Activated CD4-positive, alpha-beta T cell treated with anti-CD3 and anti-CD28 coated beads, Interleukin-2, amount 10 ng/mL, durations not matched to agents 7 days and 5 days (primary cell): ENCODE data around the gene ADH1B. TPM values are rescaled to one million over a fixed set of nuclear protein-coding genes. Genes with fewer than 3 reads are reported as not detected.
"Not testable (repeated sequence)": the region's sequence is repeated elsewhere in the genome, so short reads cannot be mapped to it uniquely, and the experiment has no call there.

Experiments
- CTCF ChIA-PET: fragments of 350-600 bp; sonication (Branson Sonifier 250); formaldehyde crosslinking; loops from one replicate; lab custom pipeline; 2021; ENCODE audit warnings: antibody characterized with exemption; lab: Charles Lee
- POLR2A ChIA-PET: fragments of 350-600 bp; sonication (Branson Sonifier 250); formaldehyde crosslinking; loops from one replicate; lab custom pipeline; 2021; ENCODE audit warnings: antibody characterized with exemption; lab: Charles Lee
- DNase-seq: peaks from one replicate; pipeline ENCODE4 v3.0.0-alpha.2; 2020
- H3K27ac Mint-ChIP-seq: one replicate; pipeline ENCODE4 v1.8.0; 2021; ENCODE audit warnings: mild to moderate bottlenecking, moderate library complexity, mixed read lengths
- H3K27me3 Mint-ChIP-seq: one replicate; pipeline ENCODE4 v1.8.0; 2021; ENCODE audit warnings: mixed read lengths
- H3K36me3 Mint-ChIP-seq: one replicate; pipeline ENCODE4 v1.8.0; 2021; ENCODE audit warnings: low read depth, mixed read lengths
- H3K4me1 Mint-ChIP-seq: one replicate; pipeline ENCODE4 v1.8.0; 2021; ENCODE audit warnings: mixed read lengths
- H3K4me3 Mint-ChIP-seq: one replicate; pipeline ENCODE4 v1.8.0; 2021; ENCODE audit warnings: mild to moderate bottlenecking, moderate library complexity, mixed read lengths
- H3K9me3 Mint-ChIP-seq: one replicate; pipeline ENCODE4 v1.8.0; 2021; ENCODE audit warnings: mixed read lengths
- total RNA-seq, 2 experiments: library from RNA; stranded (reverse); gene quantifications; one replicate each; pipeline ENCODE4 v1.2.3, GENCODE V29; 2021

The ADH1B gene
- total RNA-seq, 2 experiments from 2014 or later: not detected

DNA sequence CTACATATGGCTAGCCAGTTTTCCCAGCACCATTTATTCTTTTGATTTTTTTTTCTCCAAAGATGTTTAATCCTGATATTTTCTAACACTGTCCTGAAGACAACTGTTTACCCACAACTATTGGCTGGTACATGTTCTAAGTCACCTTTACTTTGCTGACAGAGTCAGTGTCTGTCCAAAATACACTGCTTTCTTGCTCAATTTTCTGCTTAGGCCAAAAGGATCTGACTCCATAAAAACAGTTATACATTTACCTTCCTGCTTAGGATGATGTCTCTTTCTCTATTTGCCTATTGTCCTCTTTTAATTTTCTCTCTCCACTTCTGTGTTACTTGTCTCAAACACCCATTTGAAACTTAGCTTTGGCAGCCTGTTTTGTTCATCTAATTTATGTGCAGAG is 28.1 kb upstream of the ADH1B start:
- Mint-ChIP-seq H3K36me3 (no peaks in the 10 kb centered on the region), H3K9me3 (peaks cover 3% of the 10 kb centered on the region), H3K4me1 (no peaks in the 10 kb centered on the region), H3K4me3 (no peak overlapping the region), H3K27ac (no peak overlapping the region), H3K27me3 (peaks cover 4% of the 10 kb centered on the region)
- DNase-seq: no peak
- ChIA-PET CTCF (no interaction called here), POLR2A (no interaction called here)

DNA sequence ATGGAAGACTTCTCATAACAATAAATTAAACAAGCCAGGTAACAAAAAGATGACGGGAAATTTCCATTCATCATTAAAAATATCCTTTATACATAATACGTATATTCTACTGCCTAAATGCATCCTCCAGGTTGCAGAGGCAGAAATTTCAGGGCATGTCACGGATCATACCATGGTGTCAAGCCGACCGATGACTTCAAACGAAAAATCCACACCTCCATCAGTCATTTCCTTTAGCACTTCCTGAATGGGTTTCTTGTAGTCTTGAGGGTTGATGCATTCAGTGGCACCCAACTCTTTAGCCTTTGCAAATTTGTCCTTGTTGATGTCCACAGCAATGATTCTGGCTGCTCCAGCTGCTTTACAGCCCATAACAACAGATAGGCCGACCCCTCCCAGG is 21.4 kb upstream of the ADH1B start:
- CTCF ChIA-PET, H3K36me3 Mint-ChIP-seq: not testable (repeated sequence)

DNA sequence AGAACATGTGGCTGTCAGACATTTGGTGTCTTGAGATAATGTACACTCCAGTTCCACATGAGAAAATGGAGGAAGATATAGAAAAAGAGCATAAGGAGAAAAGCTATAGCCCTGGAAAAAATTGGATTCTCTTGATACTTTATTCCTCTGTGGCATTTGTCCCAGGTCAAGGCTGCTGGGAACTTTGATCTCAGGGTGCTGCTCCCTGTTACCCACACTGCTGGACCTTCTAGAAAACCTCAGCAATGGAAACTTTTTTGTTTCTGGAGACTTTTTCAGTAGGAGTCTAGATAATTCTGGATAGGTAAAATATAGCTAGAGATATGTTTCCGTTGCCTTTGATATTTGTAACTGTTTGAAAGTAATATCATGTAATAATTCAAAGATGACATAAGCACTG is 20.2 kb upstream of the ADH1B start:
- H3K4me1 Mint-ChIP-seq: no peaks in the 10 kb centered on the region
- no peak overlapping the region for H3K27ac Mint-ChIP-seq
- ChIA-PET POLR2A (no interaction called here), CTCF (no interaction called here)
- H3K27me3 Mint-ChIP-seq: peaks cover 11% of the 10 kb centered on the region
- no peaks in the 10 kb centered on the region for H3K36me3 Mint-ChIP-seq
- DNase-seq: no peak
- no peak overlapping the region for H3K4me3 Mint-ChIP-seq
- H3K9me3 Mint-ChIP-seq: no peaks in the 10 kb centered on the region

More for the DNA sequence above, 21.4 kb upstream of the ADH1B start:
- H3K9me3 Mint-ChIP-seq, DNase-seq, H3K4me1 Mint-ChIP-seq, POLR2A ChIA-PET, H3K27me3 Mint-ChIP-seq, H3K27ac Mint-ChIP-seq, H3K4me3 Mint-ChIP-seq: not testable (repeated sequence)

DNA sequence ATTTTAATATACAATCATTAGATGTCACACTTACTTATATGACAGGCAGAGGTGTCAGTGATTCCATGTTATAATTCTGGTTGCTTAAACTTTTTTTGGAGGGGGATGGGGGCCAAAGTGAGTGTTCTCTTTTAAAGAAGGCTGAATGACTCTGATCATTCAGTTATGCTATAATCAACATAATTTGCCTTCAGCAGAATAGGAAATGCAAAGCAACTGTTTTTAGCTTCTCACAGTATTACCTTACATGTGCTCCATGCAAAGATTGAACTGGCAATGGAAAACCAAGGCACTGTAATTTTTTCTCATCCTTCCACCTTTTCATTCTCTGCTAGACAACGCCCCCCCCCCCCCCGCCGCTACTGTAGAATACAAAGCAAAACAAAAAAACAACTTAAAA is 18.0 kb upstream of the ADH1B start:
- no peak overlapping the region for H3K4me3 Mint-ChIP-seq
- ChIA-PET POLR2A (no interaction called here), CTCF (no interaction called here)
- no peaks in the 10 kb centered on the region for H3K36me3 Mint-ChIP-seq
- DNase-seq: no peak
- H3K27me3 Mint-ChIP-seq: peaks cover 10% of the 10 kb centered on the region
- H3K9me3 Mint-ChIP-seq: no peaks in the 10 kb centered on the region
- H3K27ac Mint-ChIP-seq: no peak overlapping the region
- no peaks in the 10 kb centered on the region for H3K4me1 Mint-ChIP-seq

DNA sequence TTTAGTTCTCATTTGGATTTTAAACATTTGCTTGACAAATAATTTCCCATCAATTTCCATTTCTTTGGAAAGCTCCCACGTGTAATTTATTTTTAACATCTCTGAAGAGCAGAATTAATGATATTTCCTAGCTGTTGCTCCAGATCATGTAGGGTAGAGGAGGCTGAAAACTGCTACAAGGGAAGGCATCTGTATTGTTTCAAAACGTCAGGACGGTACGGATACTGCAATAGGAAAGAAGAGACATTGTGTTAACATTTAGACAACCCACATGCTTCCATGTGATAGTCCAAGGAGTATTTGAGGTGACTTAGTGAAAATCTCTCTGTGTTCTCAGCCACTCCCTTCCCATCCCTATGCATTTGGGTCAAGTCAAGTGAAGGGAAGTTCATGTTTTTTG is 15.4 kb upstream of the ADH1B start:
- H3K36me3 Mint-ChIP-seq: no peaks in the 10 kb centered on the region
- no peaks in the 10 kb centered on the region for H3K4me1 Mint-ChIP-seq

DNA sequence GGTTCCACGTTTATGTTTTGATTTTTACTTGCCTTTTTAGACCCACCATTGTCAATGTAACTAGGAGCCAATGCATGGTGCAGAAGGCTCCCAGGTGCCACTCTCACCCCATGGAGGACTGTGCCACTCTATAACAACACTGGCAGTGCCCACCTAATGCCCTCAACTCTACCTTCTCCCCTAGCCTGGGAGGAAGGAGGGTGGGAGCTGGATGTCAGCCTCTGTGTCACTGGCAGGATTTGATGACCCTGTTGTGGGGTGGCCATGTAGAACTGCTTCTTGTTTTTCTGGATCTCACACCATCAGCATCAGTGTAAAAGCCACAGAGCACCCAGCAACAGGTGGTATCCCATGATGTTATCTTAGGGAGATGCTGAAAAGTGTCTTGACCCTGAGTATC is 13.7 kb upstream of the ADH1B start:
- Mint-ChIP-seq H3K4me3 (no peak overlapping the region), H3K36me3 (no peaks in the 10 kb centered on the region), H3K27me3 (peaks cover 6% of the 10 kb centered on the region), H3K4me1 (no peaks in the 10 kb centered on the region), H3K9me3 (no peaks in the 10 kb centered on the region), H3K27ac (no peak overlapping the region)
- ChIA-PET CTCF (no interaction called here), POLR2A (no interaction called here)
- no peak for DNase-seq

More for the DNA sequence above, 15.4 kb upstream of the ADH1B start:
- no peak overlapping the region for H3K4me3 Mint-ChIP-seq
- DNase-seq: no peak
- POLR2A ChIA-PET: no interaction called here
- H3K9me3 Mint-ChIP-seq: no peaks in the 10 kb centered on the region
- CTCF ChIA-PET: no interaction called here
- no peak overlapping the region for H3K27ac Mint-ChIP-seq
- peaks cover 8% of the 10 kb centered on the region for H3K27me3 Mint-ChIP-seq

DNA sequence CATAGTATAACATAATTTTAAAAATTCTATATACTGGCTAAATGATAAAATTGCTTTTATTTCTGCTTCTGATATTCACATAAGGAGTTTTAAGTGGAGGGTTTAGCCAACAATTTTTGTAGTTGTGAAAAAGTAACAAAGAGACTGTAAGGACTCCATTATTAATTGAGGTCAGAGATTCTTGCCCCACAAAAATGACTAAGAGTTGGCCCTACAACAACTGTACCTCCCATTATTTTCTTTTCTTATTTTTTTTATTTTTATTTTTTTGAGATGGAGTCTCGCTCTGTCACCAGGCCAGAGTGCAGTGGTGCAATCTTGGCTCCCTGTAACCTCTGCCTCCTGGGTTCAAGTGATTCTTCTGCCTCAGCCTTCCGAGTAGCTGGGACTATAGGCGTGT is 9.4 kb upstream of the ADH1B start:
- H3K27me3 Mint-ChIP-seq: no peaks in the 10 kb centered on the region
- DNase-seq: no peak
- no peak overlapping the region for H3K27ac Mint-ChIP-seq
- ChIA-PET CTCF (no interaction called here), POLR2A (no interaction called here)
- no peaks in the 10 kb centered on the region for H3K4me1 Mint-ChIP-seq
- no peaks in the 10 kb centered on the region for H3K9me3 Mint-ChIP-seq
- H3K36me3 Mint-ChIP-seq: no peaks in the 10 kb centered on the region
- no peak overlapping the region for H3K4me3 Mint-ChIP-seq

DNA sequence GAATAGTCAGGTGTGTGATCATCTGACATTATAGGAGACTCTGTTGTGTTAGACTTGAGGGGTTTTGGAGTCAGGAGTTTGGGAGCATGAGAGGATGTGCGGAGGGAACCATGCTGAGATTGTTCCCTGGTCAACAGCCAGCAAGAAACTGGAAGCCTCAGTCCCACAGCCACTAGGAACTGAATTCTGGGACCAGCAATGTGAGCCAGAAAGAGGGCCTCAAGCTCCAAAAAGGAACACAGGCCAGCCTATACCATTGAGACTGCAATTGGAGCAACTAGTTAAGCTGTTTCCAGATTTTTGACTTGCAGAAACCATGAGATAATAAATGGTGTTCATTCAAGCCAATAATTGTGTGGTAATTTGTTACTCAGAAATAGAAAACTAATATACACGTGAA is 8.7 kb upstream of the ADH1B start:
- POLR2A ChIA-PET: no interaction called here
- Mint-ChIP-seq H3K27me3 (no peaks in the 10 kb centered on the region), H3K27ac (no peak overlapping the region), H3K4me1 (no peaks in the 10 kb centered on the region), H3K36me3 (no peaks in the 10 kb centered on the region), H3K9me3 (no peaks in the 10 kb centered on the region), H3K4me3 (no peak overlapping the region)
- no peak for DNase-seq
- CTCF ChIA-PET: no interaction called here

DNA sequence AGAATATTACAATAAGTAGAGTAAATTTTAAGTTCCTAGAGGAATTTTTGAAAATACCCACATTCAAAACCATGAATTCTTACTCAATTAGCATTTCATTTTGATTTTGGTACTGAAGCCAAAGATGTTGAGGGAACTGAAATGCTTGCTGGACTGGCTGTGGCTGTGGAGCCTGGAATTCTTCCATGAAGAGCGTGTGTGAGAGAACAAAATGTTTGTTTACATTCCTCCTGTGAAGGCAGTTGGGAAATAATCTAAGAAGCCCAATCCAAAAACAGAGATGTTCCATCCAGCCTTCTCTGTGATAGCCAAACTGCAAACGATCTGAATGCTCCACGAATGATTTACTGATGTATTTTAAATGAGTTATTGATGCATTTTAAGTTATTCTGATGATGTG is 3.8 kb upstream of the ADH1B start:
- H3K27me3 Mint-ChIP-seq: peaks cover 7% of the 10 kb centered on the region
- no peaks in the 10 kb centered on the region for H3K36me3 Mint-ChIP-seq
- H3K27ac Mint-ChIP-seq: no peak overlapping the region
- H3K4me3 Mint-ChIP-seq: no peak overlapping the region
- no peak for DNase-seq
- H3K9me3 Mint-ChIP-seq: no peaks in the 10 kb centered on the region
- H3K4me1 Mint-ChIP-seq: no peaks in the 10 kb centered on the region
- ChIA-PET POLR2A (no interaction called here), CTCF (no interaction called here)

DNA sequence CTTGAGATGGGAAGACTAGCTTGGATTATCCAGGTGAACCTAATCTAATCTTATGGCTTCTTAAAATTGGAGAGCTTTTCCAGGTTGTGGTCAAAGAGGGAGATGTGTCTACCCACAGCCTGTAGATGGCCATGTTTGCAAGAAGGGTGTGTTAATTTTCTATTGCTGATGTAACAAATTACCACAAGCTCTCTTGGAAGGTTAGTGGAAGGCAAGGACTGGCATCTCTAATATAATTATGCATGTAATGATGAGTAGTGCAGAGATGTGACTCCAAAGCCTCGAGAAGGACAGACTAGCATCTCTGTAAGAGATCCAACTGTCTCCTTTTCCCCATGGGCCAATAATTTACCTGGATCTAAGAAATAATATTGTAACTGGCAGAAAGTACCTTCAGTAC is 3.2 kb upstream of the ADH1B start:
- POLR2A ChIA-PET: no interaction called here
- Mint-ChIP-seq H3K27me3 (peaks cover 7% of the 10 kb centered on the region), H3K4me3 (no peak overlapping the region), H3K27ac (no peak overlapping the region), H3K4me1 (no peaks in the 10 kb centered on the region), H3K36me3 (no peaks in the 10 kb centered on the region), H3K9me3 (no peaks in the 10 kb centered on the region)
- DNase-seq: no peak
- CTCF ChIA-PET: no interaction called here

DNA sequence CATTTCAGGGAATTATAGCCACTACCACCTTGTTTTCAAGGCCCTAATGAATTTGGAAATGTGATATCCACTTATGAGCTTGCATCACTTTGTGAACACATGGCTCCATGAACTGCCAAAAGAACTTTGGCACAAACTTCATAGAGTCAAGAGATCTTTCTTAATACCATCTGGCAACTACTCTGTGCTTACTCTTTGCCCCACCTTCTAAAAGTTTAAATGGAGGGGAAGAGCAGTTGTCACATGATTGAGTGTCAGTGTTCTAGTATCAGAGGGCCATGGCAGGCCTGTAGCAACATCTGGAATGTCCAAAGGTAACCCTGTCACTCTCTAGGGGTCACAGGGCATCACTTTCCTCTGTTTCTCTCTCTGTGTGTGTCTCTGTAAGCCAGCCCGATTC is 2.6 kb upstream of the ADH1B start:
- CTCF ChIA-PET: no interaction called here
- no peak for DNase-seq
- no peaks in the 10 kb centered on the region for H3K36me3 Mint-ChIP-seq
- H3K4me3 Mint-ChIP-seq: no peak overlapping the region
- H3K9me3 Mint-ChIP-seq: no peaks in the 10 kb centered on the region
- H3K27ac Mint-ChIP-seq: no peak overlapping the region
- POLR2A ChIA-PET: no interaction called here
- peaks cover 7% of the 10 kb centered on the region for H3K27me3 Mint-ChIP-seq
- no peaks in the 10 kb centered on the region for H3K4me1 Mint-ChIP-seq

DNA sequence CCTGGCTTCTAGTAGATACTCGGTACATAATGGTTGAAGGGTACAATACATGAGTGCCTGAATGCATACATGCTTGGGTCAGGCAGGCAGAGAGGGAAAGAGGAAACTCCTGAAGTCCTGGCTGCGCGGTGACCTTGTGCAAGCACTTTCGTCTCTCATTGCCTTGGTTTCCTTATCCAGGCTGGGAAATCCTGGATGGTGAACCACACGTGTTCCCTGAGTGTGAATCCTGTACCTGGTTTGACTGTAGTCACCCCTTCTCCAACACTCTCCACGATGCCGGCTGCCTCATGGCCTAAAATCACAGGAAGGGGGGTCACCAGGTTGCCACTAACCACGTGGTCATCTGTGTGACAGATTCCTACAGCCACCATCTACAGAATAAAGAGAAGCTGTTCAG is 3.4 kb downstream of the ADH1B start:
- H3K27ac Mint-ChIP-seq, POLR2A ChIA-PET, H3K4me3 Mint-ChIP-seq: not testable (repeated sequence)

DNA sequence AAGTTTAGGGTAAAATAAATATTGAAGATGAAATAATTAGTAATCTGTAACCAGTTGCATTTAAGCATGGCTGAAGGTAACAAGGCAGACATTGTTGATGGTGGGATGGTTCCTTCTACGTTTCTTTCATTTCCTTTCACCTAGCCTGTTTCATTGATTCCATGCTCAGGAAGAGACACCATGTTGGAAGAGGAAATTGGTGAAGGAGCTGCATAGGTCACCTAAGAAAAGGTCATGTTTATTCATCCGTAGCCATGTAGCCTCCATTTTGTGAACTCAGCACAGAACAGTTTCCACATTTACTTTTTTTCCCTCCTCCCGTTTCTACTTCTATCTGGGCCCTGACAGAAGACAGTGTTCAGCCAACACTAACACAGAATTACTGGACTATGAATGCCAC is 3.8 kb downstream of the ADH1B start:
- ChIA-PET POLR2A (no interaction called here), CTCF (no interaction called here)
- DNase-seq: no peak
- Mint-ChIP-seq H3K4me1 (no peaks in the 10 kb centered on the region), H3K27me3 (peaks cover 4% of the 10 kb centered on the region), H3K27ac (no peak overlapping the region), H3K4me3 (no peak overlapping the region), H3K9me3 (no peaks in the 10 kb centered on the region), H3K36me3 (no peaks in the 10 kb centered on the region)

More for the DNA sequence above, 3.4 kb downstream of the ADH1B start:
- H3K36me3 Mint-ChIP-seq, DNase-seq, H3K4me1 Mint-ChIP-seq, CTCF ChIA-PET, H3K9me3 Mint-ChIP-seq, H3K27me3 Mint-ChIP-seq: not testable (repeated sequence)

DNA sequence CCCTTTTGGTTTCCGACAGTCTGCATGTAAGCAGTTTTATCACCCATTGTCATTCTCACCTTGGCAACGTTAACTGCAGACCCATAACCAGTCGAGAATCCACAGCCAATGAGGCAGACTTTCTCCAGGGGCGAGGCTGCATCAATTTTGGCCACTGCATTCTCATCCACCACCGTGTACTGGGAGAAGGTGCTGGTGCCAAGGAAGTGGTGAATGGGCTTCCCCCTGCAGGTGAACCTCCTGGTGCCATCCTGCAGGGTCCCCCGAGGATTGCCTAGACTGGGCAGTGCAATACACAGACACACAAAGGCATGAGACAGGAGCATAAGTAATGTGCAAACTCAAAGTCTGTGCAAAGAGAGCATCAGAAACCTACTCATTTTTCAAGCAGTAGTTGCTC is 5.4 kb downstream of the ADH1B start:
- no peaks in the 10 kb centered on the region for H3K4me1 Mint-ChIP-seq
- DNase-seq: no peak
- H3K27me3 Mint-ChIP-seq: peaks cover 4% of the 10 kb centered on the region
- CTCF ChIA-PET: no interaction called here
- POLR2A ChIA-PET: no interaction called here
- no peaks in the 10 kb centered on the region for H3K36me3 Mint-ChIP-seq
- no peaks in the 10 kb centered on the region for H3K9me3 Mint-ChIP-seq
- H3K27ac Mint-ChIP-seq: no peak overlapping the region
- no peak overlapping the region for H3K4me3 Mint-ChIP-seq
